GM19324 (cell line): Measurements from ENCODE around the gene KRTAP9-4.
"Not testable (repeated sequence)": the region's sequence is repeated elsewhere in the genome, so short reads cannot be mapped to it uniquely, and the experiment has no call there.

ENCODE experiments used
- ATAC-seq: cut with Tn5 transposase; IDR thresholded peaks from one replicate; pipeline ENCODE4 v1.9.1; 2021; ENCODE audit warnings: mild to moderate bottlenecking, moderate library complexity; ENCODE audit not compliant: unreplicated experiment, low FRiP score

Gene KRTAP9-4, protein sequence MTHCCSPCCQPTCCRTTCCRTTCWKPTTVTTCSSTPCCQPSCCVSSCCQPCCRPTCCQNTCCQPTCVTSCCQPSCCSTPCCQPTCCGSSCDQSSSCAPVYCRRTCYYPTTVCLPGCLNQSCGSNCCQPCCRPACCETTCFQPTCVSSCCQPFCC

DNA sequence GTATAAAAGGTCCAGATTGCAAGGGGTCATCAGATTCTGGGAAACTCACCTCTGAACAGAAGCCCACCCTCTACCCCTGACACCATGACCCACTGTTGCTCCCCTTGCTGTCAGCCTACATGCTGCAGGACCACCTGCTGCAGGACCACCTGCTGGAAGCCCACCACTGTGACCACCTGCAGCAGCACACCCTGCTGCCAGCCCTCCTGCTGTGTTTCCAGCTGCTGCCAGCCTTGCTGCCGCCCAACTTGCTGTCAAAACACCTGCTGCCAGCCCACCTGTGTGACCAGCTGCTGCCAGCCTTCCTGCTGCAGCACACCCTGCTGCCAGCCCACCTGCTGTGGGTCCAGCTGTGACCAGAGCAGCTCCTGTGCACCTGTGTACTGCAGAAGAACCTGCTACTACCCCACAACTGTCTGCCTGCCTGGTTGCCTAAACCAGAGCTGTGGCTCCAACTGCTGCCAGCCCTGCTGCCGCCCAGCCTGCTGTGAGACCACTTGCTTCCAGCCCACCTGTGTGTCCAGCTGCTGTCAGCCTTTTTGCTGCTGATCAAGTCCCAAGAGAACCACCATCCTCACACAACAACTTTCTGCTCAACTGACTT, at the start of gene KRTAP9-4:
Gene KRTAP9-4 (plus strand): TSS at position 51 of the 604 bp plus-strand sequence. CDS start 34 bp downstream, at position 85.
- ATAC-seq = not testable (repeated sequence)

DNA sequence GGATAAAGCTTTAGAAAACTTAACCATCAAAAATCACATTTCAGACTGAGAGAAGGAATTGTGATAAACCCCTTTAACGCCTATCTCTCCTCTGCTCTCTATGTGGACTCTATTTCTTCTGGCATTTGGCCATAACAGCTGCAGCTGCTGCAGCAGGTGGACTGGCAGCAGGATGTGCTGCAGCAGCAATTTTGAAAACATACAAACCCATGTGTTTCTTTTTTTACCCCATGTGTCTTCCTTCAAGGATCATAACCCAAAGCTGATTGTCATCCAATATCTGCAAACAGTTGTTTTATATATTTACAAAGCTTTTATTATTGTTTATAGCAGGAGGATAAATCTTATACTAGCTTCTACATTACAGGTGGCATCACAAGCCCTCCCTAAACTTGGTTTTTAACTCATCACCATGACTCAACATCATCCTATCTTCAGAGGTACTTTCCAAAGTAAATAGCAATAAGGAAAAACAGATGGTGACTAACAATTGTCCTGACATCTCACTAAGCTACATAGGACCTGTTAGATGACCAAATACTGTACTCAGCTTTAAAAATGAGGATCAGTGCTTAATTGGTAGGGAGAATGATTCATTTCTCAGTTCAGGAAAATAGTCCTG, 37.5 kb upstream of the KRTAP9-4 start:
- ATAC-seq = no peak

DNA sequence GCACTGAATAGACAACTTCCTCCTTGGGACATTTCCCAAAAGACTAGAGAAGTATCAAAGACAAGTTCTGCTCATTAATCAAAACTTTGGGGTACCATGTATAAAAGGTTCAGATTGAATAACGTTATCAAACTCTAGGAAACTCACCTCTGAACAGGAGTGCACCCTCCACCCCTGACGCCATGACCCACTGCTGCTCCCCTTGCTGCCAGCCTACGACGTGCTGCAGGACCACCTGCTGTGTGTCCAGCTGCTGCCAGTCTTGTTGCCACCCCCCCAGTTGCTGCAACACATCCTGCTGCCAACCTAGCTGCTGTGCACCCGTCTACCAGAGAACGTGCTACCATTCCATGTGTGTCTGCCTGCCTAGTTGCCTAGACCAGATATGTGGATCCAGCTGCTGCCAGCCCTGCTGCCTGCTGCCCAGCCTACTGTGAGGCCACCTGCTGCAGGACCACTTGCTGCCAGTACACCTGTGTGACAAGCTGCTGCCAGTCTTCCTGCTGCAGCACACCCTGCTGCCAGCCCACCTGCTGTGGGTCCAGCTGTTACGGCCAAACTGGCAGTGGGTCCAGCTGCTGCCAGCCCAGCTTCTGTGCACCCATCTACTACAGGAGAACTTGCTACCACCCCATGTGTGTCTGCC, 36.8 kb upstream of the KRTAP9-4 start:
- no peak for ATAC-seq

DNA sequence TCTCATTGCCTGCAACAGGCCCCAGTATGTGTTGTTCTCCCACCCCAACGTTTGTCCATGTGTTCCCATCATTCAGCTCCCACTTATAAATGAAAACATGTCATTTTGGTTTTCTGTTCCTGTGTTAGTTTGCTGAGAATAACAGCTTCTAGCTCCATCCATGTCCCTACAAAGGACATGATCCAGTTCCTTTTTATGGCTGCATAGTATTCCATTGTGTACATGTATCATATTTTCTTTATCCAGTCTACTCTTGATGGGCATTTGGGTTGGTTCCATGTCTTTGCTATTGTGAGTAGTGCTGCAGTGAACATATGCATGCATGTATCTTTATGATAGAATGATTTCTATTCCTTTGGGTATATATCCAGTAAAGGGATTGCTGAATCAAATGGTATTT, 33.8 kb upstream of the KRTAP9-4 start:
- ATAC-seq = no peak

DNA sequence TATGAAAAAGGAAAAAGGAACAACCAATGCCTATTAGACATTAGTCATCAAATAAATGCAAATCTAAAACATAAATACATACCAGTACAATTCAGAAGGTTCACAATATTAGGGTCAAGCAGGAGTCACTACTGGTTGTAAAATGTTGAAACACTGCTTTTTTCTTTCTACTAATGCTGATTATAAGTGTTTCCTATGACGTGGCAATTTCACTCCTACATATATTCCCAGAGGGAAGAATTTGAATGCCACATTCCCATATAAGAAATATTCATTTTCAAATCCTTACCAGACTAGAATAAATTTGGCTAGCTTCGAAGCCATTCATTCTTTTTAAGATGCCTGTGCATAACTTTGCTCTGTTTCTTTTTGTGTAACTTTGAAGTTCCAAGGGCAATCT, 25.7 kb upstream of the KRTAP9-4 start:
- no peak for ATAC-seq

GRCh38 chr17:41226051-41226450, 23.4 kb upstream of the KRTAP9-4 start:
- no peak for ATAC-seq

DNA sequence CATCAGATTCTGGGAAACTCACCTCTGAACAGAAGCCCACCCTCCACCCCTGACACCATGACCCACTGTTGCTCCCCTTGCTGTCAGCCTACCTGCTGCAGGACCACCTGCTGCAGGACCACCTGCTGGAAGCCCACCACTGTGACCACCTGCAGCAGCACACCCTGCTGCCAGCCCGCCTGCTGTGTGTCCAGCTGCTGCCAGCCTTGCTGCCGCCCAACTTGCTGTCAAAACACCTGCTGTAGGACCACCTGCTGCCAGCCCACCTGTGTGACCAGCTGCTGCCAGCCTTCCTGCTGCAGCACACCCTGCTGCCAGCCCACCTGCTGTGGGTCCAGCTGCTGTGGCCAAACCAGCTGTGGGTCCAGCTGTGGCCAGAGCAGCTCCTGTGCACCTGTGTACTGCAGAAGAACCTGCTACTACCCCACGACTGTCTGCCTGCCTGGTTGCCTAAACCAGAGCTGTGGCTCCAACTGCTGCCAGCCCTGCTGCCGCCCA, 22.8 kb upstream of the KRTAP9-4 start, which contains the start of gene KRTAP9-2:
Gene KRTAP9-2 (plus strand): TSS at position 51 of the 498 bp plus-strand sequence. CDS start 7 bp downstream, at position 58.
- ATAC-seq = not testable (repeated sequence)

DNA sequence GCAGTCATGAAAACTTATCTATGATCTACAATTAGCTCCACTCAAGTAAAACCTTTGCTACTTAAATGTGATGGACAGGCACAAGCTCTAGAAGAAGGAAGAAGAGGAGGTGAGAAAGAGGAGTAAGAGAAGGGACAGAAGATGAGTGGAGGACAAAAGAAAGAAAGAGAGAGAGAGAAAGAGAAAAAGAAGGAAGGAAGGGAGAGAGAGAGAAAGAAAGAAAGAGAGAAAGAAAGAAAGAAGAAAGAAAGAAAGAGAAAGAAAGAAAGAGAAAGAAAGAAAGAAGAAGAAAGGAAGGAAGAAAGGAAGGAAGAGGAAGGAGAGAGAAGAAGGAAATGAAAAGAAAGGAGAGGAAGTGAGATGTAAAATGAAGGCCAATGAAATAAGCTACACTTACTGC, 19.4 kb upstream of the KRTAP9-4 start:
- ATAC-seq = no peak

GRCh38 chr17:41231731-41232130, 17.8 kb upstream of the KRTAP9-4 start:
- ATAC-seq = no peak

DNA sequence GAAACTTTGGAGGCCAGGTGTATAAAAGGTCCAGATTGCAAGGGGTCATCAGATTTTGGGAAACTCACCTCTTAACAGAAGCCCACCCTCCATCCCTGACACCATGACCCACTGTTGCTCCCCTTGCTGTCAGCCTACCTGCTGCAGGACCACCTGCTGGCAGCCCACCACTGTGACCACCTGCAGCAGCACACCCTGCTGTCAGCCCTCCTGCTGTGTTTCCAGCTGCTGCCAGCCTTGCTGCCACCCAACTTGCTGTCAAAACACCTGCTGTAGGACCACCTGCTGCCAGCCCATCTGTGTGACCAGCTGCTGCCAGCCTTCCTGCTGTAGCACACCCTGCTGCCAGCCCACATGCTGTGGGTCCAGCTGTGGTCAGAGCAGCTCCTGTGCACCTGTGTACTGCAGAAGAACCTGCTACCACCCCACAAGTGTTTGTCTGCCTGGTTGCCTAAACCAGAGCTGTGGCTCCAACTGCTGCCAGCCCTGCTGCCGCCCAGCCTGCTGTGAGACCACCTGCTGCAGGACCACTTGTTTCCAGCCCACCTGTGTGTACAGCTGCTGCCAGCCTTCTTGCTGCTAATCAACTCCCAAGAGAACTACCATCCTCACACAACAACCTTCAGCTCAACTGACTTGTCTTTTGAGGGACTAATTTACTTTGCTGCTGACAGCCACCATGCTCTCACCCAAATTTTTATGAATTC, 16.9 kb upstream of the KRTAP9-4 start, which contains the start of gene KRTAP9-3:
Gene KRTAP9-3 (plus strand): TSS at position 51 of the 707 bp plus-strand sequence. CDS start 53 bp downstream, at position 104.
- not testable (repeated sequence) for ATAC-seq

DNA sequence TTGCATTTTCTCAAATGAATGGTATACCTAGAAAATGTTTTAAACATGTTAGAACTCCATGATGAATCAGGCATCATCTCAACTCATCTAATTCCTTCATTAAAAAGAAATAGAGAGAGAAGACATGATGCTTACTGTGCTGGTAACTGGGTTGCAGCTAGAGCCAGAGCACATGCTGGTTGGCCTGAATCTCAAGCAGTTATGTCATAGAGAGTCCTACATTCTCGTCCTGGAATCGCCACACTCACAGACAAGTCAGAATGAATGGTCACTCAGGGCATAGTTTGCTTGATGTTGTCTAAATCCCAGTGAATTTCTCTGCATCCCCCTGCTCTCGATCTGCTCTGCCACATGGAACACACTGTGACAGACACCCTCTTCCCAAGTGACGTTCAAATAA, 12.4 kb upstream of the KRTAP9-4 start:
- ATAC-seq = not testable (repeated sequence)

DNA sequence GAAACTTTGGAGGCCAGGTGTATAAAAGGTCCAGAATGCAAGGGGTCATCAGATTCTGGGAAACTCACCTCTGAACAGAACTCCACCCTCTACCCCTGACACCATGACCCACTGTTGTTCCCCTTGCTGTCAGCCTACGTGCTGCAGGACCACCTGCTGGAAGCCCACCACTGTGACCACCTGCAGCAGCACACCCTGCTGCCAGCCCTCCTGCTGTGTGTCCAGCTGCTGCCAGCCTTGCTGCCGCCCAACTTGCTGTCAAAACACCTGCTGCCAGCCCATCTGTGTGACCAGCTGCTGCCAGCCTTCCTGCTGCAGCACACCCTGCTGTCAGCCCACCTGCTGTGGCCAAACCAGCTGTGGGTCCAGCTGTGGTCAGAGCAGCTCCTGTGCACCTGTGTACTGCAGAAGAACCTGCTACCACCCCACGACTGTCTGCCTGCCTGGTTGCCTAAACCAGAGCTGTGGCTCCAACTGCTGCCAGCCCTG, 11.5 kb upstream of the KRTAP9-4 start, which contains the start of gene KRTAP9-8:
Gene KRTAP9-8 (plus strand): TSS at position 51 of the 489 bp plus-strand sequence. CDS start 53 bp downstream, at position 104.
- ATAC-seq = not testable (repeated sequence)

DNA sequence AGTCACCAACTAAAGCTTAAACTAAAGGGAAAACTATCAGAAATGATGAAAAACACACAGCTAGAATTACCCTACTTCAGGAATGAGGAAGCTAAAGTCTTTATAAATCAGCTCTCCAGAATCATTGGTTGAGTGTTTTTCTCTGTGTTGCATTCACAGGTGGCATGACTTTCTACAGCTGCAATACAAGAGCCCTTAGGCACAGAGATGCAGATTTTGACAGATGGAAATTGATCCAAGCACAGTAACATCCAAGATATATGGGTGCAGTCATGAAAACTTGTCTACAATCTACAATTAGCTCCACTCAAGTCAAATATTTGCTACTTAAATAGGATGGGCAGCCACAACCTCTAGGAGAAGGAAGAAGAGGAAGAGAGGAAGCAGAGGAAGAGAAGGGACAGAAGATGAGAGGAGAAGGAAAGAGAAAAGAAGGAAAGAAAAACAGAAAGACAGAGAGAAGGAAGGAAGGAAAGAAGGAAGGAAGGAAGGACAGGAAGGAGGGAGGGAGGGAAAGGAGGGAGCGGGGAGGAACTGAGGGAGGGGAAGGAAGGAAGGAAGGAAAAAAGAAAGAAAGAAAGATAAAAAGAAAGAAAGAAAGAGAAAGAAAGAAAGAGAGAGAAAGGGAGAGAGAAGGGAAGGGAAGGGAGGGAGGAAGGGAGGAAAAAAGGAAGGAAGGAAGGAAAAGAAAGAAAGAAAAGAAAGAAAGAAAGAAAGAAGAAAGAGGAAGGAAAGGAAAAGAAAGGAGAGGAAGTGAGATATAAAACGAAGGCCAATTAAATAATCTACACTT, 2.3 kb upstream of the KRTAP9-4 start:
- ATAC-seq = not testable (repeated sequence)

- no peak for ATAC-seq
These were observed 1.8 kb downstream of the KRTAP9-4 start for GRCh38 chr17:41251261-41251660.

GRCh38 chr17:41254861-41255260, 5.4 kb downstream of the KRTAP9-4 start:
- no peak for ATAC-seq

DNA sequence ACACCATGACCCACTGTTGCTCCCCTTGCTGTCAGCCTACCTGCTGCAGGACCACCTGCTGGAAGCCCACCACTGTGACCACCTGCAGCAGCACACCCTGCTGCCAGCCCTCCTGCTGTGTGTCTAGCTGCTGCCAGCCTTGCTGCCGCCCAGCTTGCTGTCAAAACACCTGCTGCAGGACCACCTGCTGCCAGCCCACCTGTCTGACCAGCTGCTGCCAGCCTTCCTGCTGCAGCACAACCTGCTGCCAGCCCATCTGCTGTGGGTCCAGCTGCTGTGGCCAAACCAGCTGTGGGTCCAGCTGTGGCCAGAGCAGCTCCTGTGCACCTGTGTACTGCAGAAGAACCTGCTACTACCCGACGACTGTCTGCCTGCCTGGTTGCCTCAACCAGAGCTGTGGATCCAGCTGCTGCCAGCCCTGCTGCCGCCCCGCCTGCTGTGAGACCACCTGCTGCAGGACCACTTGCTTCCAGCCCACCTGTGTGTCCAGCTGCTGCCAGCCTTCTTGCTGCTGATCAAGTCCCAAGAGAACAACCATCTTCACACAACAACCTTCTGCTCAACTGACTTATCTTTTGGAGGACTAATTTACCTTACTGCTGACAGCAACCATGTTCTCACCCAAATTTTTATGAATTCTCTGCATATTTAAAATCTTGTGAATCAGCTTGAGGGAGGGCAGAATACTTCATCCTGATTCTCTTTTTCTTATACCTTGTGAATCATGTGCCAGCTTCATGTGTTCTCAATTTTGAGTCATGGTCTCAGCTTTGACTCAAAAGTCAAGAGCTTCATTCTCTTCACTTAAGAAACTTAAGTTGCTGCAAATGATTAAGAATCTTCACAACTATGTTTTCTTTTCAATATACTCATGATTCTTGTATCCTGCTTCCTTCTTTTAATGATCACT, 6.1 kb downstream of the KRTAP9-4 start, which contains the start of gene KRTAP9-9:
Gene KRTAP9-9 (plus strand): TSS at position 4 of the 910 bp plus-strand sequence.
- not testable (repeated sequence) for ATAC-seq

DNA sequence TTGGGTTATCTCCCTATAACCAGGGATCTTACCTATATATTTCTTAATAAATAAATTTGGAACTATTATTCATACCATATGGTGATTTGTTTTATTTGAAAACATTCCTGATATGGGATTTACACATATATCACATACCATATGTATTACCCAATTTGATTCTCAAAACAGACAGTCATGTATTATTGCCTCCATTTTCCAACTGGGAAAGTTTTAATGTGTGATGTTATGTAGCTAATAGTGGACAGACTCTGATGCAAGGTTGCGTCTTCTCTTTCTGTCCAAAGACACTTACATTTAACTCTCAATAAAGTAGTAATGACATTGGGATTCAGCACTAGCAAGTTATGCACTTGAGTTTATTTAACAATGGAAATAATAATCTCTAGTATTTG, 6.8 kb downstream of the KRTAP9-4 start:
- no peak for ATAC-seq

GRCh38 chr17:41258406-41258805, 8.9 kb downstream of the KRTAP9-4 start:
- ATAC-seq = no peak
